ENCODE data around the gene TRAF7.

GRCh38 chr16:2179576-2179975, 24.0 kb downstream of the TRAF7 start:
- TF ChIP-seq POLR2AphosphoS5 (IDR thresholded peaks at IDR 0.05; ENCODE audit: low read depth, low read length) (no peak), FOXP2 (optimal IDR thresholded peaks at IDR 0.05; ENCODE audit: borderline replicate concordance, extremely low read depth, extremely low read length, insufficient read depth) (no peak)

Measured in PFSK-1 (cell line).